PFSK-1 (cell line): ENCODE data around the gene CYS1.
A peak's percentile ranks its signal among the peaks of the same experiment; 100 is the strongest.

Experiments
- FOXP2 ChIP-seq: optimal IDR thresholded peaks from 2 replicates; pipeline ENCODE3; 2011; ENCODE audit warnings: borderline replicate concordance, control low read depth, inconsistent platforms; ENCODE audit not compliant: insufficient read depth; ENCODE audit errors: extremely low read length, extremely low read depth
- POLR2AphosphoS5 ChIP-seq: IDR thresholded peaks from 2 replicates; pipeline ENCODE4 v1.6.1; 2012; ENCODE audit warnings: low read depth, mild to moderate bottlenecking, control low read depth, low read length, moderate library complexity
- REST ChIP-seq, 2 experiments: IDR thresholded peaks; 2 replicates each; pipeline versions ENCODE4 v1.6.1 to v1.8.0; 2011 to 2012; ENCODE audit warnings: low read depth in 2 of 2, low read length in 2 of 2, control low read depth in 1 of 2, inconsistent platforms in 1 of 2, mild to moderate bottlenecking in 1 of 2, moderate library complexity in 1 of 2; ENCODE audit not compliant: insufficient read depth in 1 of 2
- SIN3A ChIP-seq: IDR thresholded peaks from 2 replicates; pipeline ENCODE4 v1.6.1; 2012; ENCODE audit warnings: mild to moderate bottlenecking, low read length, moderate library complexity, borderline replicate concordance; ENCODE audit not compliant: insufficient read depth
- TAF1 ChIP-seq: IDR thresholded peaks from 2 replicates; pipeline ENCODE4 v1.6.1; 2012; ENCODE audit warnings: low read length, control low read depth, borderline replicate concordance; ENCODE audit not compliant: insufficient read depth

The CYS1 gene

DNA sequence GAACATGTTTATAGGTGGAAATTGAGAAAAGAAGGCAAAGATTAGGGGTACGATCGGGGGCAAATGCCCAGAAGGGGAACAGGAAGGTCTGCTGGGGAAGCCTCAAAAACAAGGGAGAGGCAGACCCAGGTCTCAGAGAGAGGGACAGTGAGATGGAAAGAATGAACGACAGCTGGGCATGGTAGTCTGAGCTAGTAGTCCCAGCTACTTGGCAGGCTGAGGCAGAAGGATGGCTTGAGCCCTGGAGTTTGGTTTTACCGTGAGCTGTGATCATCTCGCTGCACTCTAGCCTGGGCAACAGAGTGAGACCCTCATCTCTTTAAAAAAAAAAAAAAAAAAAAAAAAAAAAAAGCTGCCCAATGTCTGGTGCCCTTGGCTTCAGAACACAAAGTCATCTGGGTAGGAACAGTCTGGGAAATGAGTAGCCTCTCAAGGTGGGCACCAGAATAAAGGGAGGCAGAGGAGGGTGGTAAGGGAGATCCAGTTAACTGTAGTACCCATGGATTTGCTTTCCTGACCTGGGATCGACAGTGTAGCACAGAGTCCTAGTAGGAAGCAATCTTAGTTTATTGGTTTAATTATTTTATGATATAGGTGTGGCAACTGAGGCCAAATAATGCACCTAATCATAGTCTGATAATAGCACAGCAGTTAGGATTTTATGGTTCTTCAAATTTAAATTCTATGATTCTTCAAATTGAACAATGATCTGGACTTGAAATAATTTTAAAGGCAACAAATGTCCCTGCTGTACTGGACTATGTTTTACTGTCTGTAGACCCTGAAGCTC is 45.8 kb upstream of the CYS1 start:
- TF ChIP-seq FOXP2: no peak
- TF ChIP-seq TAF1: no peak
- TF ChIP-seq SIN3A: no peak
- TF ChIP-seq REST (IDR thresholded peaks at IDR 0.05; ENCODE audit: insufficient read depth in 1 of 2, low read depth in 2 of 2, low read length in 2 of 2): no peak

- TF ChIP-seq SIN3A (no peak), FOXP2 (no peak), POLR2AphosphoS5 (no peak), TAF1 (no peak), REST (IDR thresholded peaks at IDR 0.05; ENCODE audit: insufficient read depth in 1 of 2, low read depth in 2 of 2, low read length in 2 of 2) (no peak)
Observed at GRCh38 chr2:10124538-10125045, 44.4 kb upstream of the CYS1 start.

GRCh38 chr2:10123281-10123680 is 43.1 kb upstream of the CYS1 start:
- TF ChIP-seq REST (IDR thresholded peaks at IDR 0.05; ENCODE audit: insufficient read depth in 1 of 2, low read depth in 2 of 2, low read length in 2 of 2) (no peak), TAF1 (peak; percentile 3; the same call in 1 of the 2 replicates), FOXP2 (no peak), POLR2AphosphoS5 (no peak), SIN3A (no peak)

GRCh38 chr2:10122500-10123280 is 42.5 kb upstream of the CYS1 start, which contains the start of gene RRM2:
TSS of gene RRM2 (plus strand) at chr2:10122739. CDS start at chr2:10122799, 60 bp downstream.
- TF ChIP-seq REST (IDR thresholded peaks at IDR 0.05; ENCODE audit: insufficient read depth in 1 of 2, low read depth in 2 of 2, low read length in 2 of 2): no peak
- peak; percentile 99 for TF ChIP-seq POLR2AphosphoS5
- TF ChIP-seq TAF1: peak; percentile 64; the same call in 1 of the 2 replicates
- peak; percentile 31 for TF ChIP-seq FOXP2
- TF ChIP-seq SIN3A: peak; percentile 79; the same call in 1 of the 2 replicates
